ENCODE results near the gene SLC24A3.

Gene SLC24A3

DNA sequence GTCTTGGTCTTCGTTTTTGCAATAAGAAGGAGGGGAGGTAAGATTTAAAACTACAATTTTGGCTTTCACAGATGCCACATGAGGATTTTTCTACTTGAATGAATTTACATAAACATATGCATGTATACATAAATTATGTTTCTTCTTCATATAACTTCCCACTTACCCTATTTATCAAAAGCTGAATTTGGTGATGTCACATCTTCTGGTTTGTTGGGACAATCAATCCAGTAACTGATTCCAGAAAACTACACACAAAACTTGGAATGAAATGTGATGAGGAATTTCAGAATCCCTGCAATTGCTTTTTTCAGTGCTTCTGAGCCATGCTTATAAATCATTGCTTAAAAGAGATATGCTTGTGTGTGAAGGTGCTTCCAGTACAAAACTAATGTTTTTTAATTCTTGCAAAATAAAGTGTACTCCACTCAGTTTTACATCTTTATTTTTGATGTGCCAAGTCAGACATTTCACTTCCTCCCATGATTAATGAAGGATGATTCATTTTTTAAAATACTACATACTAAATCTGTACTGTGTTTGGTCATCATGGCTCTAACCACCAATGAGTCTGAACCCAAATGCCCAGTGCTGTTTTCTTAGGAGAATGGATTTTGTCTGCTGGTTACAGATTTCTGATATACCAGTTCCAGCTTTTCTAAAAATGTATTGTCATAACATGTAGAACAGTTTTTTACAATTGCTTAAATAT is 513.5 kb downstream of the SLC24A3 start:
- Histone ChIP-seq H3K27me3 (ENCODE audit: low read depth, low read length) (peaks cover 31% of the 10 kb centered on the region), H3K4me3 (ENCODE audit: low read length) (no peak overlapping the region), H3K4me1 (ENCODE audit: low read length) (peaks cover 26% of the 10 kb centered on the region), H3K27ac (ENCODE audit: low read length) (no peak overlapping the region), H3K79me2 (ENCODE audit: low read length) (no peaks in the 10 kb centered on the region), H3K9me3 (ENCODE audit: insufficient read depth, low read length) (no peaks in the 10 kb centered on the region), H3K36me3 (replicated peaks; ENCODE audit: low read depth, low read length) (no peaks in the 10 kb centered on the region), H2AFZ (ENCODE audit: low read depth, low read length) (no peak overlapping the region), H3K9ac (ENCODE audit: low read length) (no peak overlapping the region), H3K4me2 (ENCODE audit: low read length) (peak overlapping the region; percentile 40), H4K20me1 (ENCODE audit: insufficient read depth, low read length) (no peaks in the 10 kb centered on the region; the same call in 1 of the 2 replicates)
- TF ChIP-seq, protein P1, sequence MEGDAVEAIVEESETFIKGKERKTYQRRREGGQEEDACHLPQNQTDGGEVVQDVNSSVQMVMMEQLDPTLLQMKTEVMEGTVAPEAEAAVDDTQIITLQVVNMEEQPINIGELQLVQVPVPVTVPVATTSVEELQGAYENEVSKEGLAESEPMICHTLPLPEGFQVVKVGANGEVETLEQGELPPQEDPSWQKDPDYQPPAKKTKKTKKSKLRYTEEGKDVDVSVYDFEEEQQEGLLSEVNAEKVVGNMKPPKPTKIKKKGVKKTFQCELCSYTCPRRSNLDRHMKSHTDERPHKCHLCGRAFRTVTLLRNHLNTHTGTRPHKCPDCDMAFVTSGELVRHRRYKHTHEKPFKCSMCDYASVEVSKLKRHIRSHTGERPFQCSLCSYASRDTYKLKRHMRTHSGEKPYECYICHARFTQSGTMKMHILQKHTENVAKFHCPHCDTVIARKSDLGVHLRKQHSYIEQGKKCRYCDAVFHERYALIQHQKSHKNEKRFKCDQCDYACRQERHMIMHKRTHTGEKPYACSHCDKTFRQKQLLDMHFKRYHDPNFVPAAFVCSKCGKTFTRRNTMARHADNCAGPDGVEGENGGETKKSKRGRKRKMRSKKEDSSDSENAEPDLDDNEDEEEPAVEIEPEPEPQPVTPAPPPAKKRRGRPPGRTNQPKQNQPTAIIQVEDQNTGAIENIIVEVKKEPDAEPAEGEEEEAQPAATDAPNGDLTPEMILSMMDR (IDR thresholded peaks at IDR 0.05; ENCODE audit: low read depth, low read length), result no peak
- TF ChIP-seq EZH2phosphoT487 (IDR thresholded peaks at IDR 0.05; ENCODE audit: low read depth), result no peak

DNA sequence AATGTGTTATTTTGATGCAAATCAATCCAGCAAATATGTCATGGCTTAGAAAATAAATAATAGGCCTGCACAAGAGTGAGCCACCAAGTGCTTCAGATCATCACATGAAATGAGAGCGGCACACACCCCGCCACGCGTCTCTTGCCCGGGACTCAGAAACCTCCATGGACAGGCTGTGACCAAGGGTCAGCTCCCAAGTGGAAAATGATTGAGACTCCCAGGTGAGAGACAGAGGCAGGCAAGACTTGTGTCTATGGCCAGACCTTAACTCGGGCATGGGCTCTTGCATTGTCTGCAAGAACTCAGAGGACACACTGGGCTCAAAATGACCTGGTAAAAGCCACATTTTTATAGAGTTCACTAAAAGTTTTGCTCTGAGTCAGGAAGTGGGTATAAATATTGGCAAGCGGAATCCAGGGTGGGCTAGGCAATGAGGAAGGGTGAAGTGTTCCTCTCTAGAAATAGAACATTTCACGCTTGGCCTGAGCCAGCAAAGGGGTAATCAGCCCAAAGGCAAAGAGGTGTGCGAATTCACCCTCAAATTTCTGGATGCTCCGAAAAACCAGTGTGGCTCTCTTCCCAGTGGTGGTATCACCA is 514.9 kb downstream of the SLC24A3 start:
- H3K4me3 ChIP-seq (ENCODE audit: low read length), result no peak overlapping the region
- no peaks in the 10 kb centered on the region for H3K9me3 ChIP-seq (ENCODE audit: insufficient read depth, low read length)
- H3K36me3 ChIP-seq (replicated peaks; ENCODE audit: low read depth, low read length), result no peaks in the 10 kb centered on the region
- peaks cover 22% of the 10 kb centered on the region for H3K27me3 ChIP-seq (ENCODE audit: low read depth, low read length)
- no peak overlapping the region for H3K27ac ChIP-seq (ENCODE audit: low read length)
- H4K20me1 ChIP-seq (ENCODE audit: insufficient read depth, low read length), result no peaks in the 10 kb centered on the region; the same call in 1 of the 2 replicates
- H3K79me2 ChIP-seq (ENCODE audit: low read length), result no peaks in the 10 kb centered on the region
- no peak overlapping the region for H3K9ac ChIP-seq (ENCODE audit: low read length)
- H3K4me1 ChIP-seq (ENCODE audit: low read length), result peaks cover 26% of the 10 kb centered on the region
- TF ChIP-seq EZH2phosphoT487 (IDR thresholded peaks at IDR 0.05; ENCODE audit: low read depth), result no peak
- no peak overlapping the region for H2AFZ ChIP-seq (ENCODE audit: low read depth, low read length)
- H3K4me2 ChIP-seq (ENCODE audit: low read length), result peak overlapping the region; percentile 19; the same call in 1 of the 2 replicates

DNA sequence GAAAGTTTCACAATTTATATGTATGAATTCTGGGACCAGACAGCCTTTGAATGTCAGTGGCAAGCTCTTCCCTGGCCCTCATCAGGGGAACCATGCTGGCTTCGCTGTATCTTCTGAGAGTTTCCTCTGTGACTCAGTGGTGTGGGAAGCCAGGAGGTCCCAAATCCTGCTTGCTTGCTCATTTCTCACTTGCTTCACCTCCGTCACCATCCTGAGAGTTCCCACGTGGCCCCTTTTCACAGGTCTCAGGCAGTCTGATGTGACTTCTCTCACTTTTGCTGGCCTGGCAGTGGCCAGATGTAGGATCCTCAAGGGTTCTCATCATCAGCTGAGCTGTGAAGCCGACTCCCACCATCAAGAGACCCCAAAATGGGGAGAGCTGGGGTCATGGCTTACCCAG is 517.2 kb downstream of the SLC24A3 start:
- H3K27ac ChIP-seq (ENCODE audit: low read length), result no peak overlapping the region
- no peak for TF ChIP-seq EZH2phosphoT487 (IDR thresholded peaks at IDR 0.05; ENCODE audit: low read depth)
- TF ChIP-seq, protein P1 (IDR thresholded peaks at IDR 0.05; ENCODE audit: low read depth, low read length), result no peak
- H3K4me3 ChIP-seq (ENCODE audit: low read length), result no peak overlapping the region
- no peaks in the 10 kb centered on the region for H3K9me3 ChIP-seq (ENCODE audit: insufficient read depth, low read length)
- H2AFZ ChIP-seq (ENCODE audit: low read depth, low read length), result no peak overlapping the region
- peaks cover 2% of the 10 kb centered on the region; the same call in 1 of the 2 replicates for H3K27me3 ChIP-seq (ENCODE audit: low read depth, low read length)
- H3K4me1 ChIP-seq (ENCODE audit: low read length), result peaks cover 26% of the 10 kb centered on the region
- no peaks in the 10 kb centered on the region for H3K36me3 ChIP-seq (replicated peaks; ENCODE audit: low read depth, low read length)
- no peak overlapping the region for H3K9ac ChIP-seq (ENCODE audit: low read length)
- no peaks in the 10 kb centered on the region for H3K79me2 ChIP-seq (ENCODE audit: low read length)
- H3K4me2 ChIP-seq (ENCODE audit: low read length), result no peak overlapping the region
- H4K20me1 ChIP-seq (ENCODE audit: insufficient read depth, low read length), result no peaks in the 10 kb centered on the region

DNA sequence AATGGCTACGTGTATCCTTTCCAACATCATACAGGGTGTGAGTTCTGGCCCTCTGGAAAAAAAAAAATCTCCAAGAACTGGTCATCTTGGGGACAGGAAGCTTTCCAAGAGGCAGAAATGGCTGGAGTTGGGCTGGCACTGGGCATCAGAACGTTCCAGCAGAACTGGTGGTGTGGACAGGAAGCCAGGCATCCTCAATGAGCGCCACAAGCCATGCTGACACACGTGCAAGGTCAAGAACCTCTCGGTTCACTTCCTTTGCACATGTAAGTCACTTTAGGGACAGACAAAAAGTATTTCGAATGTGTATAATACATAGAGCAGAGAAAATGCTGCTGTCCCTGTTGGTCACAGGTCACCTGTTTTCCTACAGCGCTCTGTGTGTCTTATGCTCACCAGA is 518.3 kb downstream of the SLC24A3 start:
- no peak overlapping the region for H3K4me3 ChIP-seq (ENCODE audit: low read length)
- no peaks in the 10 kb centered on the region for H3K27me3 ChIP-seq (ENCODE audit: low read depth, low read length)
- no peaks in the 10 kb centered on the region for H3K9me3 ChIP-seq (ENCODE audit: insufficient read depth, low read length)
- H3K27ac ChIP-seq (ENCODE audit: low read length), result no peak overlapping the region
- H3K79me2 ChIP-seq (ENCODE audit: low read length), result no peaks in the 10 kb centered on the region
- H3K36me3 ChIP-seq (replicated peaks; ENCODE audit: low read depth, low read length), result no peaks in the 10 kb centered on the region
- H2AFZ ChIP-seq (ENCODE audit: low read depth, low read length), result no peak overlapping the region
- H4K20me1 ChIP-seq (ENCODE audit: insufficient read depth, low read length), result no peaks in the 10 kb centered on the region
- H3K4me2 ChIP-seq (ENCODE audit: low read length), result no peak overlapping the region
- no peak overlapping the region for H3K9ac ChIP-seq (ENCODE audit: low read length)
- TF ChIP-seq, protein P1 (IDR thresholded peaks at IDR 0.05; ENCODE audit: low read depth, low read length), result no peak
- H3K4me1 ChIP-seq (ENCODE audit: low read length), result peaks cover 20% of the 10 kb centered on the region
